ENCODE data around the gene UBE2D3. TPM values are rescaled to one million over a fixed set of nuclear protein-coding genes. Genes with fewer than 3 reads are reported as not detected.

Gene UBE2D3
- polyA plus RNA-seq, 1 experiment: 534 TPM

DNA sequence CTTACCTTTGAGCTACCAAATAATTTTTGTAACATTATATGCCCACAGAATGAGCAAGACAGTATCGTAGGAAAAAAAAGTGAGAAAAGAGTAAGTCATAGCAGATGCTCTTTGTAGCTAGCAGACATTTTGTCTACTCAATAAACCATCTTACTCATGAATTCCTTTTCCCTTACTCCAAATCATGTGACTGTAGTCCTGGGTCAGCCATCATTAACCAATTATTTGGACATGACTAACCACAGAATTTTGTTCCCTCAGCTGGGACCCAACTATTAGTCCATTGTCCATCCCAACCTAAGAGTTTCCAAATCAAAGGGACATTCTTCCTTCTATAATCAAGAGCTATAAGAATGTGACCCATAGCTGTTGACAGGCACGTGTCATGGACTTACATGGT lies 11.4 kb downstream of the UBE2D3 start:
- H3K27ac ChIP-seq (ENCODE audit: low read depth, low read length): peak overlapping the region; percentile 65
- peak; percentile 73 for DNase-seq (ENCODE audit: low read depth, low spot score)
- no peak overlapping the region for H3K4me3 ChIP-seq (ENCODE audit: low read depth, low read length)
- no peak for TF ChIP-seq CTCF (IDR thresholded peaks at IDR 0.05; ENCODE audit: low read depth, low read length)
- H3K9me3 ChIP-seq (ENCODE audit: control insufficient read depth, insufficient read depth, low read length): no peaks in the 10 kb centered on the region
- ChIA-PET CTCF (interaction anchor here (1.2 to 2.0 kb wide), 2 partner anchors 195 to 275 kb away, joined by 6 to 7 read pairs; no protein-coding TSS in a partner anchor), POLR2A (interaction anchor here (1.2 to 3.5 kb wide), 4 partner anchors 9 to 55 kb away, joined by 3 to 29 read pairs (median 6); partner anchors contain the start of genes CISD2, MANBA and UBE2D3)
- H3K27me3 ChIP-seq (ENCODE audit: control insufficient read depth, insufficient read depth, low read length): no peaks in the 10 kb centered on the region

GRCh38 chr4:102809691-102810090 lies 17.7 kb downstream of the UBE2D3 start:
- H3K27me3 ChIP-seq (ENCODE audit: control insufficient read depth, insufficient read depth, low read length): no peaks in the 10 kb centered on the region
- CTCF ChIA-PET: interaction anchor here (0.6 to 1.2 kb wide), 3 partner anchors 282 to 1531 kb away, joined by 3 to 5 read pairs (median 4); no protein-coding TSS in a partner anchor
- no peak for TF ChIP-seq CTCF (IDR thresholded peaks at IDR 0.05; ENCODE audit: low read depth, low read length)
- no peak for DNase-seq (ENCODE audit: low read depth, low spot score)
- no peak overlapping the region for H3K27ac ChIP-seq (ENCODE audit: low read depth, low read length)
- H3K9me3 ChIP-seq (ENCODE audit: control insufficient read depth, insufficient read depth, low read length): no peaks in the 10 kb centered on the region
- H3K4me3 ChIP-seq (ENCODE audit: low read depth, low read length): no peak overlapping the region
- POLR2A ChIA-PET: interaction anchor here (1.0 to 1.9 kb wide), 4 partner anchors 10 to 18 kb away, joined by 3 to 14 read pairs (median 4); partner anchors contain the start of gene UBE2D3

DNA sequence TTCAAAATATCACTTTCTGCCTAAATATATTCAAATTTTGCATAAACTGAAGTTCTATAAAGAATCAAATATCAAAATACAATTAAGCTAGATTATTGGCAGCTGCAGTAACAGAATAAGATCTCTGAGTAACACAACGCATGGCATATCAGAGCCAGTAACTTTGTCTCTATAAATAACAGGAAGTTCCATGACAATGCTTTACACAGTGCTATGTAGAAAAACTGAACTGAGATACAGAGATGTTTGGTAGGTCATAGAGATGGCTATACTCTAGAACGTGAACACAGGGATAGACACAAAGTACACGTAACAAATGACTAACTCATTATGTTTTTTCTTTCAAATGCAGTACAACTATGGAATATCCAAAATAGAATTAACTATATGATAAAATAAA lies 18.2 kb downstream of the UBE2D3 start:
- Histone ChIP-seq H3K27ac (ENCODE audit: low read depth, low read length) (no peak overlapping the region), H3K4me3 (ENCODE audit: low read depth, low read length) (no peak overlapping the region), H3K9me3 (ENCODE audit: control insufficient read depth, insufficient read depth, low read length) (no peaks in the 10 kb centered on the region), H3K27me3 (ENCODE audit: control insufficient read depth, insufficient read depth, low read length) (no peaks in the 10 kb centered on the region)
- CTCF ChIA-PET: interaction anchor here (0.6 to 1.2 kb wide), 2 partner anchors 282 to 1531 kb away, joined by 4 to 5 read pairs; no protein-coding TSS in a partner anchor
- DNase-seq (ENCODE audit: low read depth, low spot score): no peak
- POLR2A ChIA-PET: interaction anchor here (1.0 to 1.9 kb wide), 4 partner anchors 9 to 19 kb away, joined by 3 to 14 read pairs (median 4); partner anchors contain the start of gene UBE2D3
- no peak for TF ChIP-seq CTCF (IDR thresholded peaks at IDR 0.05; ENCODE audit: low read depth, low read length)

- TF ChIP-seq CTCF (IDR thresholded peaks at IDR 0.05; ENCODE audit: low read depth, low read length): no peak
- H3K4me3 ChIP-seq (ENCODE audit: low read depth, low read length): no peak overlapping the region
- ChIA-PET CTCF (interaction anchor here (1.4 kb wide), 1 partner anchor 187 kb away, joined by 5 read pairs; no protein-coding TSS in a partner anchor), POLR2A (no interaction called here)
- H3K27ac ChIP-seq (ENCODE audit: low read depth, low read length): no peak overlapping the region
- no peak for DNase-seq (ENCODE audit: low read depth, low spot score)
- H3K9me3 ChIP-seq (ENCODE audit: control insufficient read depth, insufficient read depth, low read length): no peaks in the 10 kb centered on the region
- H3K27me3 ChIP-seq (ENCODE audit: control insufficient read depth, insufficient read depth, low read length): no peaks in the 10 kb centered on the region
These were observed 19.3 kb downstream of the UBE2D3 start for GRCh38 chr4:102808009-102808408.

DNA sequence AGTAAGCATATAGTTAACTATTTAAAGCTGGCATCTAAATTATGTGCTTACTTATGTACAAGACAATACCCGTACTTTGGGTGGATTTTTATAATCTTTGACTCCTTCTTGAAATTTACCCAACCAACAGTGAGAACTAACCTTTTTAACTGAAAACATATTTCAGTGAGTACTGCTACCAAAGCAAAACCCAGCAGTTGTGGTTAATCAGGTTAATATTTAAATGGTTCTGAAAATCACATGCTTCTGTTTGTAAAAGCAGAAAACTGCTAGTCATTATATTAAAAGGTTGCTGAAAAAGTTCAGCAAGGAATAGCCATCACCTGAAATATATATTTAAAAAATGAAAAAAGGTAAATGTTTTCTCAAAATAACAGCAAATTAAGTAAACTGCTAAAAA lies 20.0 kb downstream of the UBE2D3 start:
- DNase-seq (ENCODE audit: low read depth, low spot score): no peak
- no peaks in the 10 kb centered on the region for H3K9me3 ChIP-seq (ENCODE audit: control insufficient read depth, insufficient read depth, low read length)
- ChIA-PET CTCF (interaction anchor here (1.0 to 1.4 kb wide), 2 partner anchors 18 to 186 kb away, joined by 4 to 5 read pairs; no protein-coding TSS in a partner anchor), POLR2A (no interaction called here)
- no peak overlapping the region for H3K27ac ChIP-seq (ENCODE audit: low read depth, low read length)
- no peak overlapping the region for H3K4me3 ChIP-seq (ENCODE audit: low read depth, low read length)
- TF ChIP-seq CTCF (IDR thresholded peaks at IDR 0.05; ENCODE audit: low read depth, low read length): no peak
- no peaks in the 10 kb centered on the region for H3K27me3 ChIP-seq (ENCODE audit: control insufficient read depth, insufficient read depth, low read length)

All from AG04450 (cell line).